ENCODE measurements around the gene ST3GAL5. TPM values are rescaled to one million over a fixed set of nuclear protein-coding genes. Genes with fewer than 3 reads are reported as not detected.
A peak's percentile ranks its signal among the peaks of the same experiment; 100 is the strongest.
"Not testable (repeated sequence)": the region's sequence is repeated elsewhere in the genome, so short reads cannot be mapped to it uniquely, and the experiment has no call there.

The ST3GAL5 gene
- 10 to 100 TPM; 12.5 to 19.7 (median 13.0) TPM for polyA plus RNA-seq (ENCODE audit: insufficient read length in 4 of 4)

- DNase-seq (ENCODE audit: low read depth in 4 of 4, low spot score in 3 of 4): peak; percentile 64 to 78 (median 67)
These were observed at the start of gene ST3GAL5 for GRCh38 chr2:85888684-85889626. Gene ST3GAL5 (minus strand): TSS chr2:85888990. CDS start chr2:85888905, 85 bp downstream.

DNA sequence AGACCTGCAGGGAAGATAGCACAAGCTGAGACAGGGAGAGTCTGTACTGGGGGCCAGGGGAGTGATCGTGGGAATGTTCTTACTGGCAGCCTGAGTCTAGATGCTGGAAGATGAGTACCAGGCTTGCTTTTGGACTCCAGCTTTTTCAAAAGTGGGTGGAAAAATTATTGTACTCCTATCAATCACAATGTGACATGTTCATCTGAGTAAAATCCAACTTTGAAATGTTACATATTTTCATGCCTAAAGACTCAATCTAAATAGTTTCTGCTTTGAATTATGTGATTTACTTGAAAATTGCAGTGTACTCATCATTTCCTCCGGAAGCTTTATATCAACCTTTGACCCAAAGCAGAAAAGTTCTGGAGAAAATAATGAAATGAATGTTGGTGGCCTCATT lies 49.7 kb upstream of the ST3GAL5 start:
- DNase-seq (ENCODE audit: low read depth in 4 of 4, low spot score in 3 of 4): no peak

GRCh38 chr2:85937069-85937439 lies 48.3 kb upstream of the ST3GAL5 start:
- no peak for DNase-seq (ENCODE audit: low read depth in 4 of 4, low spot score in 3 of 4)

- no peak for DNase-seq (ENCODE audit: low read depth in 4 of 4, low spot score in 3 of 4)
These were observed 47.8 kb upstream of the ST3GAL5 start for GRCh38 chr2:85936421-85937068.

DNA sequence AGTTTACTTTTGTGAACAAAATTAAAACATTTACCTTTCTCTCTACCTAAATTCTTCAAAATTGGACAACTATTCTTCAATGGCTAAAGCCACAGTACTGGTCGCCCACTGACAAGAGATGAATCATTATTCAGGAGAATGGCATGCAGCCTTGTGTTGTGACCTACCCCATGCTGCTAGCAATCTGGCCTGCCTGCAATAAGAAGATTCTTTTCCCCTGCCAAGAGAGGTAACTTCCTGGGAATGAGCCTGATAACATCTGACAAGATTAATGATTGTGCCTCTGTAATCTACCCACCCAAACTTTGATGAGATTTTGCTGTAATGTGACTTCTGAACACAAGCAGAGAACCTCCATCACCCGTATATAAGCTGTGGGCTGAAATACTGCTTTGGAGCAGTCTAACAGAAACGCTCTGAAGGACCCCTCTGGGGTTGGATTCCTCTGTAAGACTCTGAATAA lies 47.0 kb upstream of the ST3GAL5 start:
- DNase-seq (ENCODE audit: low read depth in 4 of 4, low spot score in 3 of 4): no peak

DNA sequence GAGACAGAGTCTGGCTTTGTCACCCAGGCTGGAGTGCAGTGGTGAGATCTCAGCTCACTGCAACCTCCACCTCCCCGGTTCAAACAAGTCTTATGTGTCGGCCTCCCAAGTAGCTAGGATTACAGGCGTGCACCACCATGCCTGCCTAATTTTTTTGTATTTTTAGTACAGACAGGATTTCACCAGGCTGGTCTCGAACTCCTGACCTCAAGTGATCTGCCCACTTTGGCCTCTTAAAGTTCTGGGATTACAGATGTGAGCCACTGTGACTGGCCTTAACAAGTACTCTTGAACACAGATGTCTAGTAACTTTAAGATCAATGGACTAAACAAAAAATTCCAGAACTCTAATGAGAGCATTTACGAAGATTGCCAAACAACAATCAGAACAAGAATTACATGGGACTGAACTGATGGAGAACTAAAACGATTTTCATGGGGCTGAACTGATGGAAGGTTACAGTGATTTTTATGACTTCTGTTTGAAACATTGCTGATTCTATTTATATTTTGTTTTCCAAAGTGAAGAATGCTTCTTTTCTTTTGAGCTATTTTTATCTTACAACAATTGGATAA lies 46.5 kb upstream of the ST3GAL5 start:
- no peak for DNase-seq (ENCODE audit: low read depth in 4 of 4, low spot score in 3 of 4)

GRCh38 chr2:85933753-85934594 lies 45.2 kb upstream of the ST3GAL5 start:
- no peak for DNase-seq (ENCODE audit: low read depth in 4 of 4, low spot score in 3 of 4)

DNA sequence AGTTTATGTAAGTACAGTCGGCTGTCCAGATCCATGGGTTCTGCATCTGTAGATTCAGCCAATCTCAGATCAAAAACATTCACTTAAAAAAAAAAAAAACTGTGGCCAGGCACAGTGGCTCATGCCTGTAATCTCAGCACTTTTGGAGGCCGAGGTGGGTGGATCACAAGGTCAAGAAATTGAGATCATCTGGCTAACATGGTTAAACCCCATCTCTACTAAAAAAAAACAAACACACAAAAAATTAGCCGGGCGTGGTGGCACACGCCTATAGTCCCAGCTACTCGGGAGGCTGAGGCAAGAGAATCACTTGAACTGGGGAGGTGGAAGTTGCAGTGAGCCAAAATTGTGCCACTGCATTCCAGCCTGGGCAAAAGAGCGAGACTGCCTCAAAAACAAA lies 42.4 kb upstream of the ST3GAL5 start:
- not testable (repeated sequence) for DNase-seq (ENCODE audit: low read depth in 4 of 4, low spot score in 3 of 4)

- no peak for DNase-seq (ENCODE audit: low read depth in 4 of 4, low spot score in 3 of 4)
These were observed 41.6 kb upstream of the ST3GAL5 start for GRCh38 chr2:85930129-85931124.

- DNase-seq (ENCODE audit: low read depth in 4 of 4, low spot score in 3 of 4): no peak
These were observed 40.6 kb upstream of the ST3GAL5 start for GRCh38 chr2:85929096-85930050.

- no peak for DNase-seq (ENCODE audit: low read depth in 4 of 4, low spot score in 3 of 4)
These were observed 38.3 kb upstream of the ST3GAL5 start for GRCh38 chr2:85926931-85927661.

DNA sequence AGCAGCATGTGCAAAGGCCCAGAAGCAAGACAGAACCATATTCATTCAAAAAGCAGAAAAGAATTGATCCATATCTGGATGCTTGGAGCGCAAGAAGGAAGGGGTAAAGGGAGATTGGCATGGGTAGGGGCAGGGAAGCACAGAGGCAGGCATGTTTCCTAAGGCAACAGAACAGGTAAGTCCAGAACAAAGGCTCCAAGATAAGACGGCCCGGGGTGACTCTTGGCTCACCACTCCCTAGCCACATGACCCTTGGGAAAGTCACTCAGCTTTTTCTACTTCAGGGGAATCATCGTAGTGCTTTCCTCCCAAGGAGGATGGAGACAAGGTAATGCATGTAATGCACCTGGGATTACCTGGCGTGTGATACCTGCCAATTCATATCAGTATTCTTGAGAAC lies 37.7 kb upstream of the ST3GAL5 start:
- DNase-seq (ENCODE audit: low read depth in 4 of 4, low spot score in 3 of 4): no peak

GRCh38 chr2:85925216-85925671 lies 36.5 kb upstream of the ST3GAL5 start:
- no peak for DNase-seq (ENCODE audit: low read depth in 4 of 4, low spot score in 3 of 4)

DNA sequence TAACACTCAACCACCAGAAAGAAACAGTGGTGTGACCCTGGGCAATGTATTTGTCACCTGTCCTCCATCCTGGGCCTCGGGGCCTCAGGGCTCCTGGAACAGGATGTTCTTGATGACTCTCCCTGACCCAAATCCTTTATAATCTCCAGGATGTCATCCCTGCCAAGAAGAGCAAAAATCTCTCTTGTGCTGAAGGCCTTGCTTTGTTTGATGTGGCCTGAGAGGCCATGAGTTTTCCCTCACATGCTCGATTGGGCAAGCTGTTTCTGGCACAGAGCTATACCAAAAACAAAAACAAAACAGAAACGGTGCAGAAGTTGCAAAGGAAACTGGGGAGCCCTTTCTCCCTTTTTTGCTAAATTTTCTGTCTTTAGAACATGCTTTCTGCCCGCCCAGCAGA lies 35.7 kb upstream of the ST3GAL5 start:
- no peak for DNase-seq (ENCODE audit: low read depth in 4 of 4, low spot score in 3 of 4)

- DNase-seq (ENCODE audit: low read depth in 4 of 4, low spot score in 3 of 4): no peak
These were observed 33.4 kb upstream of the ST3GAL5 start for GRCh38 chr2:85922199-85922598.

- DNase-seq (ENCODE audit: low read depth in 4 of 4, low spot score in 3 of 4): no peak
These were observed 32.9 kb upstream of the ST3GAL5 start for GRCh38 chr2:85921659-85922058.

DNA sequence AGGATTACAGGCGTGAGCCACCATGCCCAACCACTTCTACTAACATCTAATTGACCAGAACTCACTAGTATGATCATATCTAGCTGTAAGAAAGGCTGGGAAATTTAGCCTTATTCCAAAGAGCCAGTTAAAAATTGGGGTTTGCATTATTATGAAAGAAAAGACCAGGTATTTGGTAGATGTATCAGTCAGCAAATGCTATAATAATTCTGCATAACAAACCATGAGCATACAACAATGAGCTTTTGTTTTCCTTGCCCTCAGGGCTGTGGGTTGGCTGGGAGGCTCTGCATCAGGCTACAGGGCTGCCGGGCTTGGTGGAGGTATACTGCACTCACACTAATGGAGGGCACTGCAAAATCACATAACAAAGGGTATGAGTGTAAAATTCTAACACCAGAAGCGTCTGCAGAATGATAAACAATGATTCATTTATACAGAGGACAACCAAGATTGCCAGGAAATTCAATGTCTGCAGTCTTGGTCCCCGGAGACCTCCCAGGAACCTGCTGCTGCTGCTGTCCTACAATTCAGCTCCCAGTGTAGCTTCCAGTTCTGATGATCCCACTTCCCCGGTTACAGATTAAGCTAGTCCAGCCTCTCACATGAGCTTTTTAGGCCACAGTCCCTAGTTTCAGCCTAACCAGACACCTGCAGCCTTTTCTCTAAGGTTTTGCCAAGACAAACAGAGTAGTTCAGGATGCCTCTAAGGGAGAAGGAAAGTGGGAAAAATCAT lies 32.2 kb upstream of the ST3GAL5 start:
- DNase-seq (ENCODE audit: low read depth in 4 of 4, low spot score in 3 of 4): no peak

All from left renal pelvis (tissue), 4 donors.